ENCODE measurements around the gene TSC1. TPM values are rescaled to one million over a fixed set of nuclear protein-coding genes. Genes with fewer than 3 reads are reported as not detected.

The TSC1 gene
- total and polyA plus RNA-seq, 9 donors, result 18.9 to 49.1 (median 40.5) TPM

DNA sequence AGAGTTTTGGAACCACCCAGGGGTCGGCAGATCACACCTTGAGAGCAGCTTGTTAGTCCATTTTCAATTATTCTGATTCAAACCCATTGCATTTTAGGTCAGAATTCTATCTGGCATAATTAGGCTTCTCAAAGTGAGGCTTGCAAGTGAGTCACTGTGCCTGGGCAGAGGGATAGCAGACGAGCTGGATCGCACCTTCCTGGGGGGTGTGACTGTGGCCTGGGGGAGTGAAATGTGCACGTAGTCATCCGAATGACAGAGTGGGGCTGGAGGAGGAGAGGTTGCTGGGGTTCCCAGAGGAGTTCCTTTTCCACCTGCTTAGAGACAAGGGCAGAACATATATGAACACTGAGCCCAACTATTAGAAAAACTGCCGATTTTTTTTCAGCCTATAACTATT, 34.0 kb downstream of the TSC1 start:
- DNase-seq, result no peak
- H3K36me3 ChIP-seq, result no peaks in the 10 kb centered on the region
- no peak overlapping the region for H3K4me3 ChIP-seq
- H3K27me3 ChIP-seq, result no peaks in the 10 kb centered on the region
- TF ChIP-seq POLR2A (IDR thresholded peaks at IDR 0.05) (no peak), EP300 (IDR thresholded peaks at IDR 0.05) (no peak)
- TF ChIP-seq, protein P1, sequence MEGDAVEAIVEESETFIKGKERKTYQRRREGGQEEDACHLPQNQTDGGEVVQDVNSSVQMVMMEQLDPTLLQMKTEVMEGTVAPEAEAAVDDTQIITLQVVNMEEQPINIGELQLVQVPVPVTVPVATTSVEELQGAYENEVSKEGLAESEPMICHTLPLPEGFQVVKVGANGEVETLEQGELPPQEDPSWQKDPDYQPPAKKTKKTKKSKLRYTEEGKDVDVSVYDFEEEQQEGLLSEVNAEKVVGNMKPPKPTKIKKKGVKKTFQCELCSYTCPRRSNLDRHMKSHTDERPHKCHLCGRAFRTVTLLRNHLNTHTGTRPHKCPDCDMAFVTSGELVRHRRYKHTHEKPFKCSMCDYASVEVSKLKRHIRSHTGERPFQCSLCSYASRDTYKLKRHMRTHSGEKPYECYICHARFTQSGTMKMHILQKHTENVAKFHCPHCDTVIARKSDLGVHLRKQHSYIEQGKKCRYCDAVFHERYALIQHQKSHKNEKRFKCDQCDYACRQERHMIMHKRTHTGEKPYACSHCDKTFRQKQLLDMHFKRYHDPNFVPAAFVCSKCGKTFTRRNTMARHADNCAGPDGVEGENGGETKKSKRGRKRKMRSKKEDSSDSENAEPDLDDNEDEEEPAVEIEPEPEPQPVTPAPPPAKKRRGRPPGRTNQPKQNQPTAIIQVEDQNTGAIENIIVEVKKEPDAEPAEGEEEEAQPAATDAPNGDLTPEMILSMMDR (IDR thresholded peaks at IDR 0.05), result no peak
- intact Hi-C loops (cut with DNase I), result no loop called here
- H3K4me1 ChIP-seq (ENCODE audit: insufficient read depth), result no peaks in the 10 kb centered on the region
- H3K9me3 ChIP-seq, result no peaks in the 10 kb centered on the region
- no peak overlapping the region for H3K27ac ChIP-seq
- 84 to 91% (median 85%) methylated on average over 6 of the region's 6 CpGs for WGBS, 3 donors

DNA sequence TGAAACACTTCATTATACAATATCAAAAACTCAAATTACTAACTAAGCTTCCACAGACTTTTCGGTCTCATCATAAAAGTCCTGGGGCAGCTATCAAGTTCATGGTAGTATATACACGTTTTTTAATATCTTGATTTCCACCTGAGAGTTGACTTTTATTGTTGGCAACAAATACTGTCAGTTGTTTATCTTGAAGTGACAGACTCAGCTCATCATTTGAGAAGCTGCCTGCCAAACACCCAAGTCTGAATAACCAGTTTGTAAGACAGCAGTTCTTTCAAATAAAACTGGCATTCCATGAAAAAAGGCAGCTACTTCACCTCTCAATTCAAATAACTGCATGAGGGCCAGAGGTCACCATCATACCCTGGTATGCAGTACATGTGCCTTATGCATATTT, 35.1 kb downstream of the TSC1 start:
- H3K27me3 ChIP-seq, result no peaks in the 10 kb centered on the region
- H3K27ac ChIP-seq, result no peak overlapping the region
- no peaks in the 10 kb centered on the region for H3K4me1 ChIP-seq (ENCODE audit: insufficient read depth)
- H3K36me3 ChIP-seq, result no peaks in the 10 kb centered on the region
- intact Hi-C loops (cut with DNase I), result loop anchor here in 2 of 4 donors (2.0 to 10.0 kb wide), 3 partner anchors 49 to 245 kb away; partner anchors contain the start of gene DDX31 (in 1 of the 2)
- DNase-seq, result no peak
- H3K4me3 ChIP-seq, result no peak overlapping the region
- WGBS, 3 donors, result 79 to 83% (median 82%) methylated on average over 2 of the region's 2 CpGs
- no peaks in the 10 kb centered on the region for H3K9me3 ChIP-seq
- TF ChIP-seq EP300 (IDR thresholded peaks at IDR 0.05), result no peak
- TF ChIP-seq POLR2A (IDR thresholded peaks at IDR 0.05), result no peak
- TF ChIP-seq, protein P1 (IDR thresholded peaks at IDR 0.05), result no peak

DNA sequence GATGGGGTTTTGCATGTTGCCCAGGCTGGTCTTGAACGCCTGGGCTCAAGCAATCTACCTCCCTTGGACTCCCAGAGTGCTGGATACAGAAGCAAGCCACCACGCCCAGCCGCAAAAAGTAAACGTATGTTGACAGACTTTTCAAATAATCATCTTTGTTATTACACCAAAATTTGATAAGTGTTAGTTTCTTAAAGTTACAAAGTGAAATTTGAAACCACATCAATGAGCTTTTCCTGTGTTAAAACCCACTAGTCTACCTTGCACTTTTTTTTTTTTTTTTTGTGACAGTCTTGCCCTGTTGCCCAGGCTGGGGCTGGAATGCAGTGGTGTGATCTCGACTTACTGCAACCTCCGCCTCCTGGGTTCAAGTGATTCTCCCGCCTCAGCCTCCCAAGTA, 35.8 kb downstream of the TSC1 start:
- no peaks in the 10 kb centered on the region for H3K36me3 ChIP-seq
- no peak for TF ChIP-seq EP300 (IDR thresholded peaks at IDR 0.05)
- TF ChIP-seq, protein P1 (IDR thresholded peaks at IDR 0.05), result no peak
- TF ChIP-seq POLR2A (IDR thresholded peaks at IDR 0.05), result no peak
- H3K4me3 ChIP-seq, result no peak overlapping the region
- H3K27me3 ChIP-seq, result no peaks in the 10 kb centered on the region
- WGBS, 3 donors, result 85 to 90% (median 88%) methylated on average over 7 of the region's 7 CpGs
- no peaks in the 10 kb centered on the region for H3K9me3 ChIP-seq
- no peak for DNase-seq
- H3K4me1 ChIP-seq (ENCODE audit: insufficient read depth), result no peaks in the 10 kb centered on the region
- H3K27ac ChIP-seq, result no peak overlapping the region
- intact Hi-C loops (cut with DNase I), result loop anchor here in 2 of 4 donors (2.0 to 10.0 kb wide), 3 partner anchors 48 to 244 kb away; partner anchors contain the start of gene DDX31 (in 1 of the 2)

DNA sequence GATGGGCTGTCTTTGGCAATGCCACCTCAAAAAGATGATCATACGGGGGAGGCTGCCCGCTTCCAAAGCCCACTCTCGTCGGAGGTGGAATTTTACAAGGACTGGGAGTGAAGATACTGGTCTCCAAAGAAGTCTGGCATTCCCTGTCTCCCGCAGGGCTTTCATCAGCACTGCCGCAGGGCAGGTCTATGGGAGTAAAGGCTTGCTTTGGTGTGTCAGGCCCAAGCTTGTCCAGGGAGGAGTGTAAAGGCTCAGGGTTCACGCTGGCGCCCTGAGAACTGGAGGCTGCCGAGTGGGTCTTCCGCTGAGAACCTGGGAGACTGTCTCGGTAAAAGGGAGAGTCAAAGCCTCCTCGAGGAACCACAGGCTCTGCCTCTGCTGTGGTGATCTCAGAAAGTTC, 38.7 kb downstream of the TSC1 start:
- Histone ChIP-seq H3K27ac (no peak overlapping the region), H3K9me3 (no peaks in the 10 kb centered on the region), H3K4me1 (ENCODE audit: insufficient read depth) (no peaks in the 10 kb centered on the region), H3K4me3 (no peak overlapping the region), H3K36me3 (no peaks in the 10 kb centered on the region), H3K27me3 (no peaks in the 10 kb centered on the region)
- DNase-seq, result no peak
- TF ChIP-seq EP300 (IDR thresholded peaks at IDR 0.05) (no peak), POLR2A (IDR thresholded peaks at IDR 0.05) (no peak)
- TF ChIP-seq, protein P1 (IDR thresholded peaks at IDR 0.05), result no peak
- intact Hi-C loops (cut with DNase I), result loop anchor here in 2 of 4 donors (10.0 kb wide), 2 partner anchors 101 to 241 kb away; partner anchors contain the start of gene DDX31 (in 1 of the 2)
- 86 to 89% (median 87%) methylated on average over 12 of the region's 12 CpGs for WGBS, 3 donors
